Measurements from ENCODE around the gene APOBEC3G. TPM values are rescaled to one million over a fixed set of nuclear protein-coding genes. Genes with fewer than 3 reads are reported as not detected.

Gene APOBEC3G
- total and polyA plus RNA-seq, 2 of the 4 experiments (the other 2 are of a cell fraction): 5.3 to 7.0 TPM

DNA sequence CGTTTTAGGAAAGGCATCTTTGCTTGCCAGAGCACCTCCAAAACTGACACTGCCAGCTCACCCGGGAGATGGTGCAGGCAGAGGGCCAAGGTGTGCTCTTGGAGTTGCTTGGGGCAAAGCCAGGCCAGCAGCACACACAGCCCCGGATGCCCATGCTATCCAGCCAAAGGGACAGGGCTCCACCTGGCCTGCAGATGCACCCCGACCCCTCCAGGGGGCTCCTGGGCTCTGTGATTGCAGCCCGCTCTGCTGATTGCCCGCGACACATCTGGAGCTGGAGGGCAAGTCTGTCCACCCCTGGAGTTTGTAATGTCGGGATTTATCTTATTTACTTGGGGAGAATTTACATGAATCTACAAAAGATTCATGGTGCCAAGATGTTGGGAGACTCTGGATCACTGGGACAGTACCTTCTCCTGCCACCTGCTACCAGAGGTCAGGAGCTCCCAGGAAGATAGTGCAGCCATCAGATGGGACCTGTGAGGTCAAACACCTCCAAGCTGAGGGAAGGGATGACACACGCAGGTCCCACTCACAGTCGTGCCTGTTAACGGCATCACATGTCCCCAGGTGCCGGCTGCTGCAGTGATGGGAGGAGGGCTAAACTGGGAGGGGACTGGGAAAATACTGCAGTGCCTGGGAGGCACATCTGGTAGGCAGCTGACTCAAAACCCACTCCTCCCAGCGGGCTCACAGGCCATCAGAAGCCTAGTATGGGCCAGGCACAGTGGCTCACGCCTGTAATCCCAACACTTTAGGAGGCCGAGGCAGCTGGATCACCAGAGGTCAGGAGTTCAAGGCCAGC is 58.2 kb downstream of the APOBEC3G start:
- Histone ChIP-seq H3K9ac (ENCODE audit: low read depth, low read length) (no peak overlapping the region), H3K27me3 (ENCODE audit: control insufficient read depth, insufficient read depth, low read length) (no peaks in the 10 kb centered on the region)
- WGBS, 2 experiments (ENCODE audit: extremely low coverage in 2 of 2, insufficient read length in 1 of 2): 20% methylated on average over 2 of the region's 15 CpGs; no CpG with 5 or more reads in 1 of the 2 experiments

More for the DNA sequence above, 58.2 kb downstream of the APOBEC3G start:
- DNase-seq: no peak
- ATAC-seq (ENCODE audit: low read depth): peak; percentile 82
- ChIA-PET POLR2A (ENCODE audit: unreplicated experiment) (no interaction called here), CTCF (interaction anchor here (1.7 kb wide), 1 partner anchor 12 kb away, joined by 3 read pairs; no protein-coding TSS in a partner anchor)
- Histone ChIP-seq H4K5ac (ENCODE audit: low read depth, low read length) (no peak overlapping the region), H2AK5ac (ENCODE audit: low read depth, low read length) (no peak overlapping the region), H3K36me3 (ENCODE audit: control insufficient read depth, insufficient read depth, low read length) (no peaks in the 10 kb centered on the region), H3K56ac (ENCODE audit: extremely low read depth, insufficient read depth, low read length) (no peak overlapping the region), H3K4me2 (ENCODE audit: low read depth, low read length) (no peak overlapping the region), H4K91ac (ENCODE audit: insufficient read depth, low read depth, low read length) (no peak overlapping the region), H3K4me3 (ENCODE audit: insufficient read depth, low read depth, low read length) (no peak overlapping the region), H2BK120ac (ENCODE audit: low read depth, low read length) (no peak overlapping the region), H3K79me1 (ENCODE audit: low read depth in 1 of 2, low read length in 2 of 2) (no peaks in the 10 kb centered on the region), H3K9me3 (ENCODE audit: control insufficient read depth, insufficient read depth, low read length) (no peaks in the 10 kb centered on the region), H2BK15ac (ENCODE audit: low read depth, low read length) (no peak overlapping the region), H2BK20ac (ENCODE audit: low read depth, low read length) (no peak overlapping the region), H2AFZ (replicated peaks; ENCODE audit: low read length, poor library complexity) (no peak overlapping the region), H3K23ac (ENCODE audit: low read depth, low read length) (no peak overlapping the region), H3K4me1 (ENCODE audit: control insufficient read depth, insufficient read depth, low read length) (peaks cover 8% of the 10 kb centered on the region), H3K18ac (ENCODE audit: low read depth, low read length) (no peak overlapping the region), H3K9me1 (ENCODE audit: insufficient read depth, low read length) (peaks cover 4% of the 10 kb centered on the region; the same call in 1 of the 2 replicates), H2BK5ac (ENCODE audit: low read depth, low read length, poor library complexity, severe bottlenecking) (no peak overlapping the region), H3K27ac (ENCODE audit: insufficient read depth, low read length) (no peak overlapping the region), H3K4ac (ENCODE audit: low read depth, low read length) (no peak overlapping the region), H2AK9ac (replicated peaks; ENCODE audit: low read depth, low read length, poor library complexity) (peak overlapping the region; percentile 63), H3K14ac (replicated peaks; ENCODE audit: low read depth, low read length) (no peak overlapping the region), H4K20me1 (ENCODE audit: insufficient read depth, low read length) (no peaks in the 10 kb centered on the region), H4K8ac (ENCODE audit: low read depth in 2 of 2, low read length in 2 of 2) (no peak overlapping the region)
- in situ Hi-C loops (cut with MboI; ENCODE audit: low sequenced_read_pairs): no loop called here
- intact Hi-C loops (cut with micrococcal nuclease): no loop called here
- TF ChIP-seq MXI1 (IDR thresholded peaks at IDR 0.05; ENCODE audit: borderline replicate concordance, low read depth, low read length) (no peak), BHLHE40 (IDR thresholded peaks at IDR 0.05; ENCODE audit: low read depth, low read length) (no peak), SMC3 (IDR thresholded peaks at IDR 0.05; ENCODE audit: low read depth, low read length) (peak; percentile 55), FOS (IDR thresholded peaks at IDR 0.05; ENCODE audit: low read depth, low read length) (no peak), NFE2L2 (IDR thresholded peaks at IDR 0.05; ENCODE audit: low read depth, low read length) (no peak), RCOR1 (IDR thresholded peaks at IDR 0.05; ENCODE audit: insufficient replicate concordance, low read length) (no peak), CEBPB (IDR thresholded peaks at IDR 0.05; ENCODE audit: low read depth, low read length) (no peak), RAD21 (IDR thresholded peaks at IDR 0.05; ENCODE audit: low read length) (peak; percentile 74)
- TF ChIP-seq, protein P1, sequence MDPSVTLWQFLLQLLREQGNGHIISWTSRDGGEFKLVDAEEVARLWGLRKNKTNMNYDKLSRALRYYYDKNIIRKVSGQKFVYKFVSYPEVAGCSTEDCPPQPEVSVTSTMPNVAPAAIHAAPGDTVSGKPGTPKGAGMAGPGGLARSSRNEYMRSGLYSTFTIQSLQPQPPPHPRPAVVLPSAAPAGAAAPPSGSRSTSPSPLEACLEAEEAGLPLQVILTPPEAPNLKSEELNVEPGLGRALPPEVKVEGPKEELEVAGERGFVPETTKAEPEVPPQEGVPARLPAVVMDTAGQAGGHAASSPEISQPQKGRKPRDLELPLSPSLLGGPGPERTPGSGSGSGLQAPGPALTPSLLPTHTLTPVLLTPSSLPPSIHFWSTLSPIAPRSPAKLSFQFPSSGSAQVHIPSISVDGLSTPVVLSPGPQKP (IDR thresholded peaks at IDR 0.05; ENCODE audit: borderline replicate concordance, low read depth, low read length): no peak
- TF ChIP-seq, protein P2, sequence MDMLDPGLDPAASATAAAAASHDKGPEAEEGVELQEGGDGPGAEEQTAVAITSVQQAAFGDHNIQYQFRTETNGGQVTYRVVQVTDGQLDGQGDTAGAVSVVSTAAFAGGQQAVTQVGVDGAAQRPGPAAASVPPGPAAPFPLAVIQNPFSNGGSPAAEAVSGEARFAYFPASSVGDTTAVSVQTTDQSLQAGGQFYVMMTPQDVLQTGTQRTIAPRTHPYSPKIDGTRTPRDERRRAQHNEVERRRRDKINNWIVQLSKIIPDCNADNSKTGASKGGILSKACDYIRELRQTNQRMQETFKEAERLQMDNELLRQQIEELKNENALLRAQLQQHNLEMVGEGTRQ (IDR thresholded peaks at IDR 0.05; ENCODE audit: low read depth, low read length): no peak
- TF ChIP-seq, protein P3, sequence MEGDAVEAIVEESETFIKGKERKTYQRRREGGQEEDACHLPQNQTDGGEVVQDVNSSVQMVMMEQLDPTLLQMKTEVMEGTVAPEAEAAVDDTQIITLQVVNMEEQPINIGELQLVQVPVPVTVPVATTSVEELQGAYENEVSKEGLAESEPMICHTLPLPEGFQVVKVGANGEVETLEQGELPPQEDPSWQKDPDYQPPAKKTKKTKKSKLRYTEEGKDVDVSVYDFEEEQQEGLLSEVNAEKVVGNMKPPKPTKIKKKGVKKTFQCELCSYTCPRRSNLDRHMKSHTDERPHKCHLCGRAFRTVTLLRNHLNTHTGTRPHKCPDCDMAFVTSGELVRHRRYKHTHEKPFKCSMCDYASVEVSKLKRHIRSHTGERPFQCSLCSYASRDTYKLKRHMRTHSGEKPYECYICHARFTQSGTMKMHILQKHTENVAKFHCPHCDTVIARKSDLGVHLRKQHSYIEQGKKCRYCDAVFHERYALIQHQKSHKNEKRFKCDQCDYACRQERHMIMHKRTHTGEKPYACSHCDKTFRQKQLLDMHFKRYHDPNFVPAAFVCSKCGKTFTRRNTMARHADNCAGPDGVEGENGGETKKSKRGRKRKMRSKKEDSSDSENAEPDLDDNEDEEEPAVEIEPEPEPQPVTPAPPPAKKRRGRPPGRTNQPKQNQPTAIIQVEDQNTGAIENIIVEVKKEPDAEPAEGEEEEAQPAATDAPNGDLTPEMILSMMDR (conservative IDR thresholded peaks at IDR 0.05; ENCODE audit: low read depth, low read length): peak; percentile 57
- dilution Hi-C loops (cut with HindIII; ENCODE audit: low sequenced_read_pairs, unreplicated experiment): no loop called here
- BruUV-seq (replicated peaks): no TSS peak
